ENCODE measurements around the gene PSIP1. TPM values are rescaled to one million over a fixed set of nuclear protein-coding genes. Genes with fewer than 3 reads are reported as not detected.

The PSIP1 gene
- total RNA-seq, 1 donor from 2014 or later, result 82.3 TPM

GRCh38 chr9:15513335-15513734 lies 2.6 kb upstream of the PSIP1 start:
- Mint-ChIP-seq H3K4me3 (ENCODE audit: low read depth) (no peak overlapping the region), H3K9me3 (ENCODE audit: low read depth) (no peaks in the 10 kb centered on the region)

GRCh38 chr9:15512889-15513288 lies 2.1 kb upstream of the PSIP1 start:
- no peak for DNase-seq (ENCODE audit: low spot score, unreplicated experiment)
- Mint-ChIP-seq H3K36me3 (ENCODE audit: insufficient read depth) (peaks cover 4% of the 10 kb centered on the region), H3K9me3 (ENCODE audit: low read depth) (no peaks in the 10 kb centered on the region), H3K27ac (no peak overlapping the region), H3K27me3 (no peaks in the 10 kb centered on the region), H3K4me3 (ENCODE audit: low read depth) (no peak overlapping the region), H3K4me1 (ENCODE audit: low read depth) (peaks cover 16% of the 10 kb centered on the region)
- no peak for TF ChIP-seq CTCF (IDR thresholded peaks at IDR 0.05; ENCODE audit: unreplicated experiment)

More at GRCh38 chr9:15513335-15513734, 2.6 kb upstream of the PSIP1 start:
- no peak overlapping the region for H3K27ac Mint-ChIP-seq
- H3K36me3 Mint-ChIP-seq (ENCODE audit: insufficient read depth), result peaks cover 3% of the 10 kb centered on the region
- DNase-seq (ENCODE audit: low spot score, unreplicated experiment), result no peak
- H3K4me1 Mint-ChIP-seq (ENCODE audit: low read depth), result peaks cover 15% of the 10 kb centered on the region
- H3K27me3 Mint-ChIP-seq, result no peaks in the 10 kb centered on the region
- TF ChIP-seq CTCF (IDR thresholded peaks at IDR 0.05; ENCODE audit: unreplicated experiment), result peak; percentile 12

GRCh38 chr9:15512204-15512603 lies 1.4 kb upstream of the PSIP1 start:
- peak overlapping the region; percentile 9 for H3K27ac Mint-ChIP-seq
- DNase-seq (ENCODE audit: low spot score, unreplicated experiment), result no peak
- peaks cover 4% of the 10 kb centered on the region for H3K36me3 Mint-ChIP-seq (ENCODE audit: insufficient read depth)
- H3K9me3 Mint-ChIP-seq (ENCODE audit: low read depth), result no peaks in the 10 kb centered on the region
- peak overlapping the region; percentile 56 for H3K4me3 Mint-ChIP-seq (ENCODE audit: low read depth)
- peaks cover 16% of the 10 kb centered on the region for H3K4me1 Mint-ChIP-seq (ENCODE audit: low read depth)
- no peak for TF ChIP-seq CTCF (IDR thresholded peaks at IDR 0.05; ENCODE audit: unreplicated experiment)
- no peaks in the 10 kb centered on the region for H3K27me3 Mint-ChIP-seq

GRCh38 chr9:15509931-15510788 lies 610 bp downstream of the PSIP1 start:
- Mint-ChIP-seq H3K27me3 (no peaks in the 10 kb centered on the region), H3K36me3 (ENCODE audit: insufficient read depth) (peaks cover 20% of the 10 kb centered on the region), H3K4me3 (ENCODE audit: low read depth) (peak overlapping the region; percentile 96), H3K4me1 (ENCODE audit: low read depth) (peaks cover 16% of the 10 kb centered on the region), H3K9me3 (ENCODE audit: low read depth) (no peaks in the 10 kb centered on the region), H3K27ac (peak overlapping the region; percentile 97)
- no peak for TF ChIP-seq CTCF (IDR thresholded peaks at IDR 0.05; ENCODE audit: unreplicated experiment)
- DNase-seq (ENCODE audit: low spot score, unreplicated experiment), result peak; percentile 31

- H3K4me1 Mint-ChIP-seq (ENCODE audit: low read depth), result peaks cover 18% of the 10 kb centered on the region
- no peak for DNase-seq (ENCODE audit: low spot score, unreplicated experiment)
- no peaks in the 10 kb centered on the region for H3K9me3 Mint-ChIP-seq (ENCODE audit: low read depth)
- no peak overlapping the region for H3K27ac Mint-ChIP-seq
- H3K36me3 Mint-ChIP-seq (ENCODE audit: insufficient read depth), result peaks cover 26% of the 10 kb centered on the region
- no peaks in the 10 kb centered on the region for H3K27me3 Mint-ChIP-seq
- TF ChIP-seq CTCF (IDR thresholded peaks at IDR 0.05; ENCODE audit: unreplicated experiment), result no peak
- no peak overlapping the region for H3K4me3 Mint-ChIP-seq (ENCODE audit: low read depth)
Measured at GRCh38 chr9:15505921-15506320, 4.8 kb downstream of the PSIP1 start.

All from progenitor cell of endocrine pancreas (in vitro differentiated cells).